Measurements from ENCODE around the gene PALM.

DNA sequence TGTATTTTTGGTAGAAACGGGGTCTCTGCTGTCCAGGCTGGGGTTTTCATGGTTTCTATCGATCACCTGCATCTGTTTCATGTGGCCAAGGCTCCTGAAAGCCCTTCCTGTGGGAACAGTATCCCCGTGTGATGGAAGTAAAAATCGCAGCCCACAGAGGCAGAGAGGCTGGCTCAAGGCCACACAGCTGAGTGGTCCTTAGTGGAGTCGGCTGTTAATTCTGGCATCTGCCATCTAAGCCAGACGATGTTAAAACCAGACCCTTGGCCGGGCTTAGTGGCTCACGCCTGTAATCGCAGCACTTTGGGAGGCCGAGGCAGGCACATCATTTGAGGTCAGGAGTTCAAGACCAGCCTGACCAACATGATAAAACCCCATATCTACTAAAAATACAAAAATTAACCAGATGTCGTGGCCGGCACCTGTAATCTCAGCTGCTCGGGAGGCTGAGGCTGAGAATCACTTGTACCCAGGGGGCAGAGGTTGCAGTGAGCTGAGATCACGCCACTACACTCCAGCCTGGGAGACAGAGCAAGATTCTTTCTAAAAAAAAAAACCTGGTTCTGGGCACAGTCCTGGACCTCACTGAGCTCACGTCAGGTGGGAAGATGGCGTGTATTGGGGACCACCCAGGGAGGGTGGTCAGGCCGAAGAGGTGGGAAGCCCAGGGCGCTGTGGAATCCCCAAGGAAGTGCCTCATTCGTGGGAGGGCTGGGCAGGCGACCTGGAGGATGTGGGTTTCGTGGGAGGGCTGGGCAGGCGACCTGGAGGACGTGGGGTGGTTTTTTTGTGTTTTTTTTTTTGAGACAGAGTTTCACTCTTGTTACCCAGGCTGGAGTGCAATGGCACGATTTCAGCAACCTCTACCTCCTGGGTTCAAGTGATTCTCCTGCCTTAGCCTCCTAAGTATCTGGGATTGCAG is 23.7 kb downstream of the PALM start:
- TF ChIP-seq SP1 (IDR thresholded peaks at IDR 0.05) (no peak), SUZ12 (IDR thresholded peaks at IDR 0.05) (no peak), ELF4 (IDR thresholded peaks at IDR 0.05) (no peak), LEF1 (IDR thresholded peaks at IDR 0.05; ENCODE audit: borderline replicate concordance) (no peak), BHLHE40 (IDR thresholded peaks at IDR 0.05; ENCODE audit: borderline replicate concordance) (no peak), FOXK2 (IDR thresholded peaks at IDR 0.05) (no peak)
